GM12875 (cell line): ENCODE measurements around the gene CEP78.

Experiments
- H3K4me3 ChIP-seq: one replicate; pipeline ENCODE4 v1.5.1; 2011; ENCODE audit warnings: low read depth, low read length, control low read depth
- TF ChIP-seq, protein P1 (sequence below): IDR thresholded peaks from 2 replicates; pipeline ENCODE4 v1.5.1; 2011; ENCODE audit warnings: low read depth, mild to moderate bottlenecking, control low read depth, inconsistent platforms, low read length, moderate library complexity, borderline replicate concordance; ENCODE audit not compliant: insufficient read depth

CEP78 gene

DNA sequence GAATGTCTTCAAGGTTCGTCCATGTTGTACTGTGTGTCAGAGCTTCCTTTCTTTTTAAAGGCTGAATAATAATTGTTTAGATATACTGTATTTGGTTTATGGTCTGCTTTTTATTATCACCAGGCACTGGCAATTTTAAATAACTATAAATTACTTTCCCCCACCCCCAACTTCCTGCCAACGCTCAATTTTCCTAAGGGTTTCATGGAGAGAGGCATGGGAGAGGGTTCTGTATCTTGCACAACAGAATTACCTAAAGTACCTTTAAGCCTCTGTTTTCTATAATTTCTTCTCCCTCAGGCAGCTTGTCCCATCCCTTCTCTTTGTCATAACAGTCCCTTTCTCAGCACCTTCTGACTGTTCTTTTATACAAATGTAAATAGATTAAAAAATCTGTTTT, 71.5 kb downstream of the CEP78 start:
- TF ChIP-seq, protein P1, sequence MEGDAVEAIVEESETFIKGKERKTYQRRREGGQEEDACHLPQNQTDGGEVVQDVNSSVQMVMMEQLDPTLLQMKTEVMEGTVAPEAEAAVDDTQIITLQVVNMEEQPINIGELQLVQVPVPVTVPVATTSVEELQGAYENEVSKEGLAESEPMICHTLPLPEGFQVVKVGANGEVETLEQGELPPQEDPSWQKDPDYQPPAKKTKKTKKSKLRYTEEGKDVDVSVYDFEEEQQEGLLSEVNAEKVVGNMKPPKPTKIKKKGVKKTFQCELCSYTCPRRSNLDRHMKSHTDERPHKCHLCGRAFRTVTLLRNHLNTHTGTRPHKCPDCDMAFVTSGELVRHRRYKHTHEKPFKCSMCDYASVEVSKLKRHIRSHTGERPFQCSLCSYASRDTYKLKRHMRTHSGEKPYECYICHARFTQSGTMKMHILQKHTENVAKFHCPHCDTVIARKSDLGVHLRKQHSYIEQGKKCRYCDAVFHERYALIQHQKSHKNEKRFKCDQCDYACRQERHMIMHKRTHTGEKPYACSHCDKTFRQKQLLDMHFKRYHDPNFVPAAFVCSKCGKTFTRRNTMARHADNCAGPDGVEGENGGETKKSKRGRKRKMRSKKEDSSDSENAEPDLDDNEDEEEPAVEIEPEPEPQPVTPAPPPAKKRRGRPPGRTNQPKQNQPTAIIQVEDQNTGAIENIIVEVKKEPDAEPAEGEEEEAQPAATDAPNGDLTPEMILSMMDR, result no peak
- H3K4me3 ChIP-seq, result no peak overlapping the region

DNA sequence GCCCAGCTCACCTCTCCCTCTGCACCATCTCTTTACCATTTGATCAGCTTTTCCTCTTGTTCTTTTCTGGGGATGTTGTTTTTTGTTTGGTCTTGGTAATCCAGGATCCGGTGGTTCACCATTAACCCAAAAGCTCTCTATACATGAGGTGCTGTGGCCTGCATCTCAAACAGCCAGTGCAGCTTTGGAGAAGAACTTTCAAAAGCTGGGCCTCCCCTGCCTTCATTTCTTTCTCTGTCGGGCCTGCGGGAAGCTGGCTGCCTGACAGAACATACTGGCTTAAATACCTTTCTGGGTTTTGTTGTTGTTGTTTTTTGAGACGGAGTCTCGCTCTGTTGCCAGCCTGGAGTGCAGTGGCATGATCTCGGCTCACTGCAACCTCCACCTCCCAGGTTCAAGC, 73.2 kb downstream of the CEP78 start:
- TF ChIP-seq, protein P1, result no peak
- H3K4me3 ChIP-seq, result no peak overlapping the region

DNA sequence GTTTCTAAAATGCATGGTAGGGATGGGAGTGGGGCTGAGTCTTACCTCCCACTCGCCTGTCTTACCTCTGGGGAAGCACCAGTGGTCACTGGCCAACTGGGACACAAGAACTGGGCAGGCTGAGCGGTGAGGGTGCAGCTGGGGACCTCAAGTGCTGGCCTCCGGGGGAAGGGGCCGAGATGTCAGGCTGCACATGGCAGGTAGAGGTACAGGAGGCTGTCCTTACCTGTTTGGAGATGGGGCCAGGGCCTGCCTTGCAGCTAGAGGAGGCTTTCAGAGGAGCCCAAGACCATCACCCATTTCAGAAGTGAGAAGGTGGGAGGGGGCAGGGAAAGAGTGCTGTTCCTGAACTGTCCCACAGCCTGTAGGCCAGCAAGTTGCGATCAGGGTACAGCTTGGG, 75.2 kb downstream of the CEP78 start:
- TF ChIP-seq, protein P1, result no peak
- no peak overlapping the region for H3K4me3 ChIP-seq

GRCh38 chr9:78311886-78312524, 76.1 kb downstream of the CEP78 start:
- TF ChIP-seq, protein P1, result no peak
- no peak overlapping the region for H3K4me3 ChIP-seq

DNA sequence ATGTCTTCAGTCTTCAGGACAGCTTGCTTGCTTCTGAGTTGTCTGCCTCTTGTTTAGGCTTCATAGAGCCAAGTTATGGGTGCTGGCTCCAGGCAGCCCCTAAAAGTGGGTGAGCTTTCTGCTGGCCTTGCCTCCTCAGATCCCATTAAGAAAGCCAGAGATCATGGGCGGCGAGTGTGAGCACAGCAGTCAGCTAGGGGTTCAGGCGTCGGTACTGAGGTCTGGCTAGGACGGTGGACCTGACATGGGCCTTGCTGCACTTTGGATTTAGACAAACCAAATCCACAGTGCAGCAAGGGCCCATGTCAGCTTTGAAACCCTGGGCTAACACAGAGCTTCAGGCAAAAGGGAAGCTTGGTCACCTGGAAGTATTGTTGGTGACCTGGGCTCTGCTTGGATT, 78.7 kb downstream of the CEP78 start:
- TF ChIP-seq, protein P1, result no peak
- no peak overlapping the region for H3K4me3 ChIP-seq

DNA sequence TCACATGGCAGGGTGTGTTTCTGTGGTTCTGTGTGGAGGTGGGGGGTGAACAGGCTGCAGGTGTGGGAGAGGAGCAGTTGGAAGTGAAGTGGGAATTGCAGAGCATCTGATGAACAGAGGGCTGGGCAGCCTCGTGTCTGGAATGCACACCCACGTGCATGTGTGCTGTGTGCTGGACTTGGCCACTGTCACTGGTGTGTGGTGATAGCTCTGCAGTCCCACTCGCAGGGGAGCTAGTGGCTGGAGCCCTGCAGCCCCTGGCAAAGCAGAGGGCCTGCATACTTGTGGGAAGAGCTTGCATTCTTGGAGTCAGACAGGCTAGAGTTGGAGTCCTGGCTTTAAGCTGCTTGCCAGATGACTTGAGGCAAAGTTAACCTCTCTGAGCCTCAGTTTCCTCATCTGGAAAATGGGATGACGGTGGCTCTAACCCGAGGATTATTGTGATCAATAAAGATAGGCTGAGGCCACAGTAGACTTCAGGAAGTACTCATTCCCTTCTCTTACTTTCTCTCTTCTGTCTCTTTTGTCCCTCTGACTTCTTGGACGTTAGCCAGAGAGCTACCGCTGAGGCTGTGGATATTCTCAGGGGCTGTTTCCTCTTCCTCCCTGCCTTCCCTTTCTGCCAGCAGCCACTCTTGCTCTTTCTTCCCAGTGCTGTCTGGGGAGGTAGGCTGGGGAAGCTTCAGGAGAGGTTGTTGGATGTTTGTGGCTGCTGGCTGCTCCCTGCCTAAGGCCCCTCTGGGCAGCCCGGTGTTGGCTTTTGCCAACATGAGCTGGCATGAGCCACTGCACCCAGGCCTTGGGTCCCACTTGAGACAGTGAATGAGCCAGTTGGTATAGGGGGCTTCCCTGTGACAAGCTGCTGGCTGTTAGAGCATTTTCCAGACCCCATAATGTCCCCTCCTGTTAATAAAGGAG, 79.3 kb downstream of the CEP78 start:
- TF ChIP-seq, protein P1, result no peak
- H3K4me3 ChIP-seq, result no peak overlapping the region

GRCh38 chr9:78316166-78316892, 80.5 kb downstream of the CEP78 start:
- TF ChIP-seq, protein P1, result no peak
- no peak overlapping the region for H3K4me3 ChIP-seq
